Measurements from ENCODE around the gene GAL3ST3.

GAL3ST3 gene

DNA sequence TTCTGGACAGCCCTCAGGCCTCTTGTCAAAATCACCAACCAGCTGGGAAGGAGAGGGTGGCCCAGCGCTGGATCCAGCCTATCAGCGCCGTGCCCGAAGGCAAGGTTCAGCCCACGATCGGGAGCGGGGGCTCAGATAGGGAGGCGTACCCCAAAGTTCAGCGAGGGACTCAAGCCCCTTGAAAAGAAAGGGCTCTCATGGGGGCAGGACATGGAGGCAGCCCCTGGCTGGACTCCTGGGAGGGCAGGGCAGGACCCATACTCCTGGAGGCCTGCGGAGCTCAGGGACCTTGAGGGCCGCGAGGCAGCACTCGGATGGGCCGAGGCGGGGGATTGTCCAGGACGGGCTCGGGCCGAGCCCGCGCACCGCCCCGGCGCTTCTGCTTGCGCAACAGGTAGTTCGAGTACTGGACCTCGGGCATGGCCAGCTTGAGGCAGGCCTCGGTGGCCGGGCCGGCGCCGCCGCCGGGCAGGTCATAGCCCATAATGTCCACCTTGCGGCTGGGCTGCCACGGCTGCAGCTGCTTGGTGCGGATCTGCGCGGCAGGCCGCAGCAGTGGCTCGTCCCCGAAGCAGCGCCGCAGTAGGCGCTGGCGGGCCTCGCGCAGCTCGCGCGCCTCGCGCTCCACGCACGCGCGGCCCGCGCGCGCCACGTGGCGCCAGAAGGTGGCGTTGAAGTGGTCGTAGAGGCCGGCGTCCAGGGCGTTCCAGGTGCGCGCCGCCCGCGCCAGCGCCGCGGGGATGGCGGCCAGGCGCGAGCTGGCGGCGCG, 6.5 kb downstream of the GAL3ST3 start:
- H3K27ac ChIP-seq = no peak overlapping the region
- no peak for TF ChIP-seq ZFX (IDR thresholded peaks at IDR 0.05; ENCODE audit: borderline replicate concordance)
- TF ChIP-seq, protein P1, sequence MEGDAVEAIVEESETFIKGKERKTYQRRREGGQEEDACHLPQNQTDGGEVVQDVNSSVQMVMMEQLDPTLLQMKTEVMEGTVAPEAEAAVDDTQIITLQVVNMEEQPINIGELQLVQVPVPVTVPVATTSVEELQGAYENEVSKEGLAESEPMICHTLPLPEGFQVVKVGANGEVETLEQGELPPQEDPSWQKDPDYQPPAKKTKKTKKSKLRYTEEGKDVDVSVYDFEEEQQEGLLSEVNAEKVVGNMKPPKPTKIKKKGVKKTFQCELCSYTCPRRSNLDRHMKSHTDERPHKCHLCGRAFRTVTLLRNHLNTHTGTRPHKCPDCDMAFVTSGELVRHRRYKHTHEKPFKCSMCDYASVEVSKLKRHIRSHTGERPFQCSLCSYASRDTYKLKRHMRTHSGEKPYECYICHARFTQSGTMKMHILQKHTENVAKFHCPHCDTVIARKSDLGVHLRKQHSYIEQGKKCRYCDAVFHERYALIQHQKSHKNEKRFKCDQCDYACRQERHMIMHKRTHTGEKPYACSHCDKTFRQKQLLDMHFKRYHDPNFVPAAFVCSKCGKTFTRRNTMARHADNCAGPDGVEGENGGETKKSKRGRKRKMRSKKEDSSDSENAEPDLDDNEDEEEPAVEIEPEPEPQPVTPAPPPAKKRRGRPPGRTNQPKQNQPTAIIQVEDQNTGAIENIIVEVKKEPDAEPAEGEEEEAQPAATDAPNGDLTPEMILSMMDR (IDR thresholded peaks at IDR 0.05) = no peak

DNA sequence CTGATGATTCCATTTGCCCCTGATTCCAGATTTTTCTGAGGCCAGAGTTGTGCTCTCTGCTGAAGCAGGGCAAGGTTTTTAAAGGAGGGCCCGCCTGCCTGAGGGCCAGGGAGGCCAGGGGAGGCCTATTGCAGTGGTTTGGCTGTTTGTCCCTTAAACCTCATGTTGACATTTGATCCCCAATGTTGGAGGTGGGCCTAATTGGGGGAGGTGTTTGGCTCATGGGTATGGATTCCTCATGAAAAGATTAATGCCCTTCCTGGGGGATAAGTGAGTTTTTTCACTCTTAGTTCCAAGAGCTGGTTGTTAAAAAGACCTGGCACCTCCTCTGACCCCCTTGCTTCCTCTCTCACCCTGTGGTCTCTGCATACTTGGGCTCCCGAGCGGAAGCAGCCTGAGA, 9.2 kb downstream of the GAL3ST3 start:
- TF ChIP-seq, protein P1 (IDR thresholded peaks at IDR 0.05) = no peak
- no peak for TF ChIP-seq ZFX (IDR thresholded peaks at IDR 0.05; ENCODE audit: borderline replicate concordance)

DNA sequence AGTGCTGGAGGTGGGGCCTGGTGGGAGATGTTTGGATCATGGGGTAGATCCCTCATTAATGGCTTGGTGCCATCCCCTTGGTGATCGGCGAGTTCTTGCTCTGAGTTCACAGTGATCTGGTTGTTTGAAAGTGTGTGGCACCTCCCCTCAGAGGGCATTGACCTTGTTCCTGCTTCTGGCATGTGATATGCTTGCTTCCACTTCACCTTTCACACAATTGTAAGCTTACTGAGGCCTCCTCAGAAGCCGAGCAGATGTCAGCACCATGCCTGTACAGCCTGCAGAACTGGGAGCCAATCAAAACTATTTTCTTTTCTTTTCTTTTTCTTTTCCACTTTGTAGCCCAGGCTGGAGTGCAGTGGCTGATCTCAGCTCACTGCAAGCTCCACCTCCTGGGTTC, 11.6 kb downstream of the GAL3ST3 start:
- TF ChIP-seq, protein P1 (IDR thresholded peaks at IDR 0.05) = no peak
- no peak for TF ChIP-seq ZFX (IDR thresholded peaks at IDR 0.05; ENCODE audit: borderline replicate concordance)
- H3K27ac ChIP-seq = no peak overlapping the region

More for the DNA sequence above, 9.2 kb downstream of the GAL3ST3 start:
- no peak overlapping the region for H3K27ac ChIP-seq

DNA sequence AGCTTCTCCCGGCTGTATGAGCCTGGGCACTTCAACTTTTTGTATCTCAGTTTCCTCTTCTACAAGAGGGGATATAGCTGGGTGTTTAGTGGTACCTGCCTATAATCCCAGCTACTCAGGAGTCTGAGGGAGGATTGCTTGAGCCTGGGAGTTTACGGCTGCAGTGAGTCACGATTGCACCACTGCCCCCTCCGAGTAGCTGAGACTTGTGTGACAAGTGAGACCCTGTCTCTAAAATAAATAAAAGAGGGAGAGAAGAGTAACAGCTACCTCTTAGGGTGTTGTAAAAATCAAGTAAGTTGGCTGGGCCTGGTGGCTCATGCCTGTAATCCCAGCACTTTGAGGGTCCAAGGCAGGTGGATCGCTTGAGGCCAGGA, 12.6 kb downstream of the GAL3ST3 start:
- TF ChIP-seq, protein P1 (IDR thresholded peaks at IDR 0.05) = no peak
- no peak for TF ChIP-seq ZFX (IDR thresholded peaks at IDR 0.05; ENCODE audit: borderline replicate concordance)
- H3K27ac ChIP-seq = no peak overlapping the region

DNA sequence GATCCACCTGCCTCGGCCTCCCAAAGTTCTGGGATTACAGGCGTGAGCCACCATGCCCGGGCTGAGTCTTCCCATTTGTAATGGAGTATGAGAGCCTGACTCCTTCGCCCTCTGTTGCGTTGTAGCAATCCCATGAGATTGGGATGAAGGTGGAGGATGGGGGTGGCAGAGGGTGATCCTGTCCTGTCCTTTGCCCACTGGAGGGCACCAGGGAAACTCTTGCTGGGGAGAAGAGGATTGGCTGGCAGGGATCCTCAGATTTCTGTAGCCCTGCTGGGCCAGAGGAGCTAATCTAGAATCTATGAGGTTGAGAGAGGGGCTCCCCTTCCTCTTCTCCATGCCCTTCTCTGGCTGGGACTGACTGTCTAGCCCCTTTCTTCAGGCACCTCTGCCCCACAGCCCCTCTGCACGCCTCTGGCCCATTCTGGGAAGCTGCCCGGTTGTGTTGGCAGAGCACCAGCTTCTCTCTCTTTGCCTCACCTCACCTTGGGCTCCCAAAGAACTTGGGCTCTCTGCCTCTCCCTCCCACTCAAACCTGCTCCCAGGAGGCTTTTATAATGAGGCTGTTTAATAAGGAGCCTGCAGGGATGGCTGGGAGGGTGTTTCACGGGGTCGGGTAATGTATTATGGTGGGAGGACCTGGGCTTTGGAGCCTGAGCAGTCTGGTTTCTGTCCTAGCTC, 13.2 kb downstream of the GAL3ST3 start:
- no peak for TF ChIP-seq ZFX (IDR thresholded peaks at IDR 0.05; ENCODE audit: borderline replicate concordance)
- TF ChIP-seq, protein P1 (IDR thresholded peaks at IDR 0.05) = no peak
- H3K27ac ChIP-seq = no peak overlapping the region

DNA sequence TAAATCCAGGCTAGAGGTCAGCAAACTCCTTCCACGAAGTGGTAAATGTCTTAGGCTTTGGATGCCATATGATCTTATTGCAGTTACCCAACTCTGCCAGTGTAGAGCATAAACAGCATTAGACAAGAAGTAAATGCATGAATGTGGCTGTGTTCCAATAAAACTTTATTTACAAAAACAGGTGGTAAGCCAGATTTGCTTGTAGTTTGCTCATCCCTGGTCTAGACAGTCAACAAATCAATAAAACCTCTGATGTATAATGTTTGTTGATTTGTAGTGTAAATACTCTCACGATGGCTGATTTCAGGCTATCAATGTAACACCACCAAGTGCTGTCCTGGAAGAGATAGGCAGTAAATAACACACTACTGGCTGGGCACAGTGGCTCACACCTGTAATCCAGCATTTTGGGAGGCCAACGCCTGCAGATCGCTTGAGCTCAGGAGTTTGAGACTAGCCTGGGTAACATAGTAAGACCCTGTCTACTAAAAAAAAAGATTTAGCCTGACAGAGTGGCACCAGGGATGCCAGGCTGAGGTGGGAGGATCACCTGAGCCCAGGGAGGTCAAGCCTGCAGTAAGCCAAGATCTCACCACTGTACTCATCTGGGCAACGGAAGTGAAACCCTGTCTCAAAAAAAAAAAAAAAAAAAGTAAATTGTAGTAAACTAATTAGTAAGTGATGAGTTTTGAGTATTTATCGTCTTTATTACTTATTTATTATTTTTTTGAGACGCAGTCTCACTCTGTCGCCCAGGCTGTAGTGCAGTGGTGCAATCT, 15.8 kb downstream of the GAL3ST3 start:
- H3K27ac ChIP-seq = no peak overlapping the region
- no peak for TF ChIP-seq ZFX (IDR thresholded peaks at IDR 0.05; ENCODE audit: borderline replicate concordance)
- TF ChIP-seq, protein P1 (IDR thresholded peaks at IDR 0.05) = no peak
